NCI-H345 (cell line): ENCODE results near the gene ALPK1.
"Not testable (repeated sequence)": the region's sequence is repeated elsewhere in the genome, so short reads cannot be mapped to it uniquely, and the experiment has no call there.

Experiments used
- DNase-seq: peaks from one replicate; lab custom pipeline; 2025; lab: John Stamatoyannopoulos, UW

Gene ALPK1

GRCh38 chr4:112378858-112379257 is 81.7 kb downstream of the ALPK1 start:
- DNase-seq: no peak

- no peak for DNase-seq
Observed at GRCh38 chr4:112379306-112379705, 82.1 kb downstream of the ALPK1 start.

- peak; percentile 24 for DNase-seq
Observed at GRCh38 chr4:112381996-112382692, 85.0 kb downstream of the ALPK1 start.

GRCh38 chr4:112386071-112386470 is 88.9 kb downstream of the ALPK1 start:
- DNase-seq: no peak

- no peak for DNase-seq
Observed at GRCh38 chr4:112402098-112402497, 104.9 kb downstream of the ALPK1 start.

GRCh38 chr4:112403101-112403945 is 106.2 kb downstream of the ALPK1 start:
- no peak for DNase-seq

- peak; percentile 21 for DNase-seq
Observed at GRCh38 chr4:112410364-112410763, 113.2 kb downstream of the ALPK1 start.

GRCh38 chr4:112410804-112411203 is 113.6 kb downstream of the ALPK1 start:
- DNase-seq: no peak

- DNase-seq: no peak
Observed at GRCh38 chr4:112411781-112412550, 114.8 kb downstream of the ALPK1 start.

- DNase-seq: no peak
Observed at GRCh38 chr4:112416464-112416863, 119.3 kb downstream of the ALPK1 start.

- no peak for DNase-seq
Observed at GRCh38 chr4:112418092-112418491, 120.9 kb downstream of the ALPK1 start.

GRCh38 chr4:112421911-112422310 is 124.7 kb downstream of the ALPK1 start:
- no peak for DNase-seq

- no peak for DNase-seq
Observed at GRCh38 chr4:112422644-112423043, 125.5 kb downstream of the ALPK1 start.

GRCh38 chr4:112423591-112423990 is 126.4 kb downstream of the ALPK1 start:
- DNase-seq: no peak

GRCh38 chr4:112425823-112426222 is 128.7 kb downstream of the ALPK1 start:
- no peak for DNase-seq

GRCh38 chr4:112426416-112426815 is 129.2 kb downstream of the ALPK1 start:
- no peak for DNase-seq

- DNase-seq: no peak
Observed at GRCh38 chr4:112431158-112431557, 134.0 kb downstream of the ALPK1 start.

GRCh38 chr4:112436987-112437386 is 139.8 kb downstream of the ALPK1 start:
- DNase-seq: no peak

GRCh38 chr4:112442226-112442625 is 145.1 kb downstream of the ALPK1 start:
- not testable (repeated sequence) for DNase-seq

- no peak for DNase-seq
Observed at GRCh38 chr4:112448306-112449132, 151.3 kb downstream of the ALPK1 start.

- no peak for DNase-seq
Observed at GRCh38 chr4:112449708-112450107, 152.5 kb downstream of the ALPK1 start.

GRCh38 chr4:112451104-112451503 is 153.9 kb downstream of the ALPK1 start:
- no peak for DNase-seq
